B cell (primary cell): Measurements from ENCODE around the gene TEX101. TPM values are rescaled to one million over a fixed set of nuclear protein-coding genes. Genes with fewer than 3 reads are reported as not detected.
"Not testable (repeated sequence)": the region's sequence is repeated elsewhere in the genome, so short reads cannot be mapped to it uniquely, and the experiment has no call there.

Experiments used
- ATAC-seq: fragments of 200-7000 bp; cut with Tn5 transposase; one replicate; pipeline ENCODE4 v1.10.0; 2021; ENCODE audit warnings: low read depth, mild to moderate bottlenecking, moderate number of reproducible peaks, moderate library complexity
- CTCF ChIA-PET: fragments of 350-600 bp; sonication (Branson Sonifier 250); formaldehyde crosslinking; loops from one replicate; lab custom pipeline; 2021; ENCODE audit warnings: antibody characterized with exemption, inconsistent platforms; lab: Charles Lee
- POLR2A ChIA-PET: fragments of 350-600 bp; sonication (Branson Sonifier 250); formaldehyde crosslinking; loops from one replicate; lab custom pipeline; 2021; ENCODE audit warnings: antibody characterized with exemption; lab: Charles Lee
- DNase-seq: peaks from one replicate; pipeline ENCODE4 v3.0.0; 2013
- H2AFZ ChIP-seq: 2 replicates; pipeline ENCODE4 v1.6.1; 2012; ENCODE audit warnings: mild to moderate bottlenecking, low read depth, low read length; ENCODE audit not compliant: insufficient read depth, poor library complexity, severe bottlenecking
- H3K27ac ChIP-seq, 2 donors: 1 replicate in 1 of 2; 2 replicates in 1 of 2; pipeline ENCODE4 v1.5.1; 2012 to 2013; ENCODE audit warnings: low read length in 2 of 2, mild to moderate bottlenecking in 2 of 2, moderate library complexity in 1 of 2
- H3K27me3 ChIP-seq, 4 experiments: fragments of 200-600 bp in 1 of 4; sonication (generic) in 1 of 4; replicated peaks in 1 of 4; 1 replicate in 2 of 4; 2 replicates in 2 of 4; pipeline versions ENCODE4 v1.6.1 to v1.7.0; 2013 to 2016; ENCODE audit warnings: low read length in 3 of 4, mild to moderate bottlenecking in 2 of 4, mixed read lengths in 1 of 4, moderate library complexity in 1 of 4; ENCODE audit not compliant: insufficient read depth in 4 of 4, control insufficient read depth in 3 of 4; ENCODE audit errors: control extremely low read depth in 1 of 4
- H3K36me3 ChIP-seq, 2 experiments: replicated peaks in 1 of 2; 1 replicate in 1 of 2; 2 replicates in 1 of 2; pipeline versions ENCODE4 v1.6.1 to v1.7.1; 2013; ENCODE audit warnings: low read length in 1 of 2; ENCODE audit not compliant: insufficient read depth in 2 of 2, control insufficient read depth in 1 of 2; ENCODE audit errors: control extremely low read depth in 1 of 2, extremely low read depth in 1 of 2
- H3K4me1 ChIP-seq, 2 donors: fragments of 200-600 bp in 1 of 2; sonication (generic) in 1 of 2; 1 replicate in 1 of 2; 2 replicates in 1 of 2; pipeline versions ENCODE4 v1.5.1 to v1.6.1; 2013 to 2017; ENCODE audit warnings: low read length in 2 of 2; ENCODE audit not compliant: control insufficient read depth in 2 of 2, insufficient read depth in 2 of 2
- H3K4me2 ChIP-seq: replicated peaks from 2 replicates; pipeline ENCODE3; 2012; ENCODE audit warnings: mild to moderate bottlenecking, low read depth, low read length; ENCODE audit not compliant: poor library complexity, severe bottlenecking
- H3K4me3 ChIP-seq, 5 experiments: fragments of 200-600 bp in 1 of 5; sonication (generic) in 1 of 5; 1 replicate in 3 of 5; 2 replicates in 2 of 5; pipeline versions ENCODE4 v1.5.1 to v1.7.0; 2011 to 2016; ENCODE audit warnings: low read length in 4 of 5, mild to moderate bottlenecking in 4 of 5, low read depth in 2 of 5, control low read depth in 1 of 5, moderate library complexity in 1 of 5; ENCODE audit not compliant: insufficient read depth in 1 of 5; ENCODE audit errors: control extremely low read depth in 1 of 5, extremely low read depth in 1 of 5
- H3K79me2 ChIP-seq: fragments of 200-600 bp; sonication (generic); one replicate; pipeline ENCODE4 v1.6.0; 2016; ENCODE audit warnings: low read length; ENCODE audit not compliant: control insufficient read depth, insufficient read depth
- H3K9ac ChIP-seq: fragments of 200-600 bp; sonication (generic); 2 replicates; pipeline ENCODE4 v1.6.1; 2017; ENCODE audit warnings: mild to moderate bottlenecking, low read length, moderate library complexity
- H3K9me3 ChIP-seq, 3 donors: one replicate each; pipeline versions ENCODE4 v1.6.1 to v1.7.1; 2013; ENCODE audit warnings: low read length in 2 of 3; ENCODE audit not compliant: control insufficient read depth in 2 of 3, insufficient read depth in 1 of 3; ENCODE audit errors: control extremely low read depth in 1 of 3
- H4K20me1 ChIP-seq: 2 replicates; pipeline ENCODE4 v1.6.0; 2012; ENCODE audit warnings: mild to moderate bottlenecking, low read length; ENCODE audit not compliant: insufficient read depth, control insufficient read depth, poor library complexity, severe bottlenecking
- H3K27ac Mint-ChIP-seq: one replicate; pipeline ENCODE4 v1.8.0; 2021; ENCODE audit warnings: mixed read lengths
- H3K27me3 Mint-ChIP-seq: one replicate; pipeline ENCODE4 v1.8.0; 2021; ENCODE audit warnings: mixed read lengths
- H3K4me1 Mint-ChIP-seq: one replicate; pipeline ENCODE4 v1.8.0; 2021; ENCODE audit warnings: mixed read lengths
- H3K4me3 Mint-ChIP-seq: one replicate; pipeline ENCODE4 v1.8.0; 2021; ENCODE audit warnings: mixed read lengths
- H3K9me3 Mint-ChIP-seq: one replicate; pipeline ENCODE4 v1.8.0; 2022; ENCODE audit warnings: mixed read lengths; ENCODE audit not compliant: insufficient read depth
- EZH2 ChIP-seq: IDR thresholded peaks from 2 replicates; pipeline ENCODE4 v1.6.1; 2012; ENCODE audit warnings: borderline replicate concordance, low read depth, mild to moderate bottlenecking, moderate library complexity, low read length; ENCODE audit not compliant: insufficient read depth, poor library complexity, severe bottlenecking
- WGBS: methylation state at CpG from one replicate; pipeline ENCODE4 v1.1.5; 2013; ENCODE audit warnings: missing lambda C conversion rate; ENCODE audit not compliant: insufficient coverage; 5-methylcytosine and 5-hydroxymethylcytosine counted together
- intact Hi-C: fragments of 100-400 bp; cut with micrococcal nuclease; formaldehyde crosslinking; loops from one replicate; pipeline ENCODE4 v1.10.0; 2022
- polyA plus RNA-seq: library from polyadenylated mRNA; depleted of rRNA; stranded (reverse); fragments of >200 nt; gene quantifications from 2 replicates; pipeline ENCODE4 v1.2.3, GENCODE V29; 2012
- total RNA-seq, 2 donors: library from RNA; stranded (reverse); fragments of 120-200 nt in 1 of 2; gene quantifications; 1 replicate in 1 of 2; 2 replicates in 1 of 2; pipeline versions ENCODE4 v1.2.3 to v1.2.4, GENCODE V29; 2013 to 2022
- TF ChIP-seq, protein P1 (sequence below): fragments of 200-600 bp; IDR thresholded peaks from one replicate; pipeline ENCODE4 v1.8.0; 2022; ENCODE audit warnings: antibody characterized with exemption, mild to moderate bottlenecking

The TEX101 gene
- total and polyA plus RNA-seq, 2 donors (not counting 1 experiment from before 2014, with no cell fraction given) = not detected

DNA sequence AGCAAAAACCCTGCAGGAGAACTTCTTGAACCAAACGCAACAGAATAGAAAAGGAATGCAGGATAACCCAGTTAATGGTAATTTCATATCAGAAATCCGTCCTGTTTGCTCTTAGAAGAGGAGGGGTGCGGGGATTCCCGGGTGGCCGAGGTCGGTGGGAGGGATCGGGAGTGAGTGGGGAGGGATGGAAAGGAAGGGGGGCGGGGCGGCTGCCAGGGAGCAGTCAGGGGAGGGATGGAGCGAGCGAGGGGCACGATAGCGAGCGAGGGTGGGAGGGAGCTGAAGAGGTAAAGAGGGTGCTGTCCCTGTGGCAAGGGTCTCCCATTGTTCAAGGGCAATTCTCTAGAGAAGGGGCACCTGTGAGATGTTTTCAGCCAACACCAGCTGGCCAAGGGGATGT is 34.7 kb upstream of the TEX101 start:
- no peaks in the 10 kb centered on the region for H3K36me3 ChIP-seq
- no peak overlapping the region for H3K27ac Mint-ChIP-seq
- H3K79me2 ChIP-seq = no peaks in the 10 kb centered on the region
- no peak for DNase-seq
- CTCF ChIA-PET = interaction anchor here (0.6 kb wide), 1 partner anchor 138 kb away, joined by 3 read pairs; no protein-coding TSS in a partner anchor
- peaks cover 0 to 3% (median 0%) of the 10 kb centered on the region in 4 experiments for H3K27me3 ChIP-seq
- no peaks in the 10 kb centered on the region for H3K4me1 Mint-ChIP-seq
- POLR2A ChIA-PET = no interaction called here
- H3K9me3 Mint-ChIP-seq = no peaks in the 10 kb centered on the region
- ATAC-seq = no peak
- H4K20me1 ChIP-seq = no peaks in the 10 kb centered on the region
- no peaks in the 10 kb centered on the region for H3K9me3 ChIP-seq
- H3K4me3 Mint-ChIP-seq = no peak overlapping the region
- no peak overlapping the region for H2AFZ ChIP-seq
- TF ChIP-seq EZH2 = no peak
- TF ChIP-seq, protein P1, sequence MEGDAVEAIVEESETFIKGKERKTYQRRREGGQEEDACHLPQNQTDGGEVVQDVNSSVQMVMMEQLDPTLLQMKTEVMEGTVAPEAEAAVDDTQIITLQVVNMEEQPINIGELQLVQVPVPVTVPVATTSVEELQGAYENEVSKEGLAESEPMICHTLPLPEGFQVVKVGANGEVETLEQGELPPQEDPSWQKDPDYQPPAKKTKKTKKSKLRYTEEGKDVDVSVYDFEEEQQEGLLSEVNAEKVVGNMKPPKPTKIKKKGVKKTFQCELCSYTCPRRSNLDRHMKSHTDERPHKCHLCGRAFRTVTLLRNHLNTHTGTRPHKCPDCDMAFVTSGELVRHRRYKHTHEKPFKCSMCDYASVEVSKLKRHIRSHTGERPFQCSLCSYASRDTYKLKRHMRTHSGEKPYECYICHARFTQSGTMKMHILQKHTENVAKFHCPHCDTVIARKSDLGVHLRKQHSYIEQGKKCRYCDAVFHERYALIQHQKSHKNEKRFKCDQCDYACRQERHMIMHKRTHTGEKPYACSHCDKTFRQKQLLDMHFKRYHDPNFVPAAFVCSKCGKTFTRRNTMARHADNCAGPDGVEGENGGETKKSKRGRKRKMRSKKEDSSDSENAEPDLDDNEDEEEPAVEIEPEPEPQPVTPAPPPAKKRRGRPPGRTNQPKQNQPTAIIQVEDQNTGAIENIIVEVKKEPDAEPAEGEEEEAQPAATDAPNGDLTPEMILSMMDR = no peak
- peaks cover 3% of the 10 kb centered on the region for H3K27me3 Mint-ChIP-seq
- H3K9ac ChIP-seq = no peak overlapping the region
- intact Hi-C loops = no loop called here
- WGBS = 90% methylated on average over 14 of the region's 14 CpGs
- H3K27ac ChIP-seq = no peak overlapping the region
- H3K4me1 ChIP-seq = no peaks in the 10 kb centered on the region
- no peak overlapping the region for H3K4me3 ChIP-seq
- H3K4me2 ChIP-seq = no peak overlapping the region

DNA sequence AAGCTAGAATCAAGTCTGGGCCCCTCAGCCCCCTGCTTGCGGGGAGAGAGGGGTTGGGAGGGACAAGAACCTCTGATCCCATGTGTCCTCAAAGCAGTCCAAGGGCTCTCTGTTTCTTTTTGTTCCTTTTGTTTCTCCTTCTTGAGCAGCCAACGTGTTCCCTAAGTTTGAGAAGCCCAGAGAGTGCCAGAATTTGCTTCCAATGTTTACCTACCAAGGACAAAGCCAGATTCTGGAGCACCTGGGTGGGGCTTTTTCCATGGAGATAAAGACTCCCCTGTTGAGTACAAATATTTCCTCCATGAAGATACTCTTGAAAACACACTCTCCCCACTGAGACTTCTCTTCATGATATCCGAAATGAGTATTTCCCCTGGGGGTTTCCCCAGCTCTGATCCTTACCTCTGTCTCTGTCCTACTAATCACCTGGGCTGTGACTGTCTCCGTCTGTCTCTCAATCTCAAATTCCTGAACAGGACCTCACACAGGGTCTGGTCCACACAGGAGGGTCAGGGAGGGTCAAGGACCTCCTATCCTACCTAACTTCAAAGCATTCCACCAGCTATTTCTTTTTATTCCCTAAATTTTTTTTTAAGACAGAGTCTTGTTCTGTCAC is 33.8 kb upstream of the TEX101 start:
- DNase-seq = no peak
- WGBS = 70% methylated on average over 3 of the region's 4 CpGs
- Histone ChIP-seq H3K79me2 (no peaks in the 10 kb centered on the region), H3K4me1 (peaks cover 0 to 3% of the 10 kb centered on the region in 2 donors), H3K36me3 (no peaks in the 10 kb centered on the region), H2AFZ (no peak overlapping the region), H3K9ac (no peak overlapping the region), H3K9me3 (peaks cover 0 to 3% (median 0%) of the 10 kb centered on the region in 3 donors), H3K4me2 (no peak overlapping the region), H3K27me3 (peaks cover 0 to 3% (median 0%) of the 10 kb centered on the region in 4 experiments), H3K27ac (no peak overlapping the region), H3K4me3 (no peak overlapping the region), H4K20me1 (no peaks in the 10 kb centered on the region)
- TF ChIP-seq EZH2 = no peak
- ChIA-PET CTCF (no interaction called here), POLR2A (no interaction called here)
- intact Hi-C loops = no loop called here
- Mint-ChIP-seq H3K27me3 (peaks cover 3% of the 10 kb centered on the region), H3K27ac (no peak overlapping the region), H3K9me3 (peaks cover under 1% of the 10 kb centered on the region), H3K4me3 (no peak overlapping the region), H3K4me1 (peaks cover under 1% of the 10 kb centered on the region)
- ATAC-seq = no peak

DNA sequence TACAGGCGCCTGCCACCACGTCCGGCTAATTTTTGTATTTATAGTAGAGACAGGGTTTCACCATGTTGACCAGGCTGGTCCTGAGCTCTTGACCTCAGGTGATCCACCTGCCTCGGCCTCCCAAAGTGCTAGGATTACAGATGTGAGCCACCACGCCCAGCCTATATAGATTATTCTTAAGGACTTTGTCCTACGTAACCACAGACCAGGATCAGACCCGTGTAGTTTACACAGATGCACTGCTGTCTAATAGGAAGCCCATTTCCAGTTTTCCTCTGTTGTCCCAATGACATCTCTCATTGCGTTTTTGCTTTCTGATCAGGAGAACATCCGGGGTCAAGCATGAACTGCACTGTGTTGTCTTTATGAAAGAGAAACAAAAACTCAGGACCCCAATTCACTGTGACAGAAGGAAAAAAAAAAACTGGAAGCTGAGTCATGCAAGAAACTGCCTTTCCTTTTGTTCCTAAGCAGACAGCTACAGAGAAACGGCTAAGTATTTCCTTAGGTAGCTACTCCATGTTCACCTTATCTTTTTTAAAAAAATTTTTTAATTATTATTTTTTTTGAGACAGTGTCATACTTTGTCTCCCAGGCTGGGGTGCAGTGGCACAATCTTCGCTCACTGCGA is 32.0 kb upstream of the TEX101 start:
- H3K4me1 ChIP-seq, intact Hi-C loops, DNase-seq, H3K27ac Mint-ChIP-seq, H3K4me1 Mint-ChIP-seq, CTCF ChIA-PET, H3K4me3 Mint-ChIP-seq, H3K9ac ChIP-seq, H3K4me3 ChIP-seq, H2AFZ ChIP-seq, H3K36me3 ChIP-seq, H4K20me1 ChIP-seq, H3K9me3 ChIP-seq, H3K27me3 ChIP-seq, ATAC-seq, H3K79me2 ChIP-seq, H3K27ac ChIP-seq, H3K27me3 Mint-ChIP-seq, H3K9me3 Mint-ChIP-seq, POLR2A ChIA-PET, H3K4me2 ChIP-seq: not testable (repeated sequence)
- WGBS = no CpG with 5 or more reads among the region's 12 CpGs
